GM18873 (cell line): ENCODE data around the gene IL36B.

Experiments used
- ATAC-seq: cut with Tn5 transposase; IDR thresholded peaks from one replicate; pipeline ENCODE4 v1.9.1; 2021; ENCODE audit warnings: mild to moderate bottlenecking, moderate library complexity, moderate number of reproducible peaks; ENCODE audit not compliant: unreplicated experiment, low FRiP score

IL36B gene

DNA sequence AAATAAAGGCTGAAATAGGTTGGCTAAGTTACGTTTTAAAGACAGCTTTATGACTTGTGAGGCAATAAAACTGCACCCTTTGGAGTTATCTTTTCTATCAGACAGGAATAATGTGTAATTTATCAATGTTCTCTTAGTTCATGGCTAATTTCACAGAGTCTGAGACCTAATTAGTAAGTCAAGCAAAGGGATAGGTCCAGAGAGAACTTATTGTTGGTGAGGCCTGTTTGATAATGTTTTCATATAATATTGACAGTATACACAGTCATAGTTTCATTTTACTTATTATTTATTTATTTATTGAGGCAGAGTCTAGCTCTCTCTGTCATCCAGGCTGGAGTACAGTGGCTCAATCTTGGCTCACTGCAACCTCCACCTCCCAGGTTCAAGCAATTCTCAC, 4.5 kb upstream of the IL36B start:
- no peak for ATAC-seq

DNA sequence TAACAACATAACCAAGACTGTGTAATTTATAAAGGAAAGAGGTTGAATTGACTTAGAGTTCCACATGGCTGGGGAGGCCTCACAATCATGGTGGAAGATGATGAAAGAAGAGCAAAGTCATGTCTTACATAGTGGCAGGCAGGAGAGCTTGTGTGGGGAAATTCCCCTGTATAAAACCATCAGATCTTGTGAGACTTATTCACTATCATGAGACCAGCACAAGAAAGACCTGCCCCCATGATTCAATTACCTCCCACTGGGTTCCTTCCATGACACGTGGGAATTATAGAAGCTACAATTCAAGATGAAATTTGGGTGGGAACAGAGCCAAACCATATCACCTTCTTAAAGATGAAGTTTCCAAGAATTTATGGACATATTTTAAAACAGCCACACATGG, 3.9 kb upstream of the IL36B start:
- no peak for ATAC-seq

GRCh38 chr2:113054066-113054465, 1.4 kb upstream of the IL36B start:
- no peak for ATAC-seq

DNA sequence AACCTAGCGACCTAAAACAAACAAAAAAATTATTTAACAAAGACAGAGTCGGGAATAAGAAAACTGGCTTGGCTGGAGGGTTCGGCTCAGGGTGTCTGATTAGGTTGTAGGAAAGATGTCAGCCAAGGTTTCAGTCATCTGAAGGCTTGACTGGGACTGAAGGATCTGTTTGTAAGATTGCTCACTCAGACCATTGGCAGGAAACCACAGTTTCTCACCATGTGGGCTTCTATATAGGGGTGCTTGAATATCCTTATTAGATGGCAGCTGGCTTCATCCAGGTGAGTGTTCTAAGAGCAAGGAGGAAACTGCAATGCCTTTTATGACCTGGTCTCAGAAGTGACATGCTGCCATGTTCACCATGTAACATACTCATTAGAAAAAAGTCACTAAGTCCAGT, 999 bp upstream of the IL36B start:
- ATAC-seq = no peak

DNA sequence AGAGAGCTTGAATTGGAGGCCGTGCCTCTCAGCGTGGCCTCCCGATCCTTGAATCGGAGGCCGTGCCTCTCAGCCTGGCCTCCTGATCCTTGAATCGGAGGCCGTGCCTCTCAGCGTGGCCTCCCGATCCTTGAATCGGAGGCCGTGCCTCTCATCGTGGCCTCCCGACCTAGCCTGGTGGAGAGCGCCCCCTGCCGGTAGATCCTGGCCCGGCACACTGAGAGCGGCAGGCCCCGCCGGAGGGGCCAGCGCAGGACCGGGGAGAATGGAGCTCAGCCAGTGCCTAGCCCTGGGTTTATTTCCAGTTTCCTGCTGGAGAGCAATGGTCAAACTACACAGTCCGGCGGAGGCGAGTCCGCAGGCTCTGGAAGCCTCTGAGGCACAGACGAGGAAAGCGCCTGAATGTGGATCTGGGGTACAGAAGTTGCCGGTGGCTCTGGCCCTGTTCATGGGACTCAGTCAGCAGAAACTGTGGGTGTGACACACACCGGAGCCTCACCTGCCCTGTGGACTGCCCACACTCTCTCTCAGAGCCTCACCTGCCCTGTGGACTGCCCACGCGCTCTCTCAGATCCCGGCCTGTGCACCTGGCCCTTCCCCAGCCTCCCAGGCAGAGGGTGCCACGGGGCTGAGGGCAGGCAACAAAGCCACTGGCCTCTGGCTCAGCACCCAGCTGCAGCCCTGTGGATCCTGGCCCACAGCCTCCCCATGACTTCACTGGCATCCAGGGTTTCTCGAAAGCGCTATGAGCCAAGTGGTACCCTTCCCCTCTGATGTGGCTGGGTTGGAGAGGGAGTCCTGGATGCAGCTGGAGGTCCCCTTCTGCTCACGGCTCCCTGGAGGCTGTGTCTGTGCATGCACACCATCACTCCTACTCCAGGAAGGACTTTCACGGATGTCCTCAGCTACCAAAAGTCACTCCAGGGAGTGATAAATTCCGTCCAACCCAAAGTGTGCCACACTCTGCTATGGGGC, 1.5 kb downstream of the IL36B start:
- no peak for ATAC-seq

DNA sequence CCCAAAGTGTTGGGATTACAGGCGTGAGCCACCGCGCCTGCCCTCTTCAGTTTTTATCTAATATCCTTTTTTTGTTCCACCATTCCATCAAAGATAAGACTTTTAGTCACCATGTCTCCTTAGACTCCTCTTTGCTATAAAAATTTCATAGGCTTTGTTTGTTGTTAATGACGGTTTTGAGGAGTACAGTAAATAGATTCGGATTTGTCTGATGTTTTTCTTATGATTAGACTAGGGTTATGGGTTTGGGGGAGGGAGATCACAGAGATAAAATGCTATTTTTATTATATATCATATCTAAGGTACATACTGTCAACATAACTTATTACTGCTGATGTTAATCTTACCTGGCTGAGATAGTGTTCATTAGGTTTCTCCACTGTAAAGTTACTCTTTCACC, 6.2 kb downstream of the IL36B start:
- no peak for ATAC-seq

DNA sequence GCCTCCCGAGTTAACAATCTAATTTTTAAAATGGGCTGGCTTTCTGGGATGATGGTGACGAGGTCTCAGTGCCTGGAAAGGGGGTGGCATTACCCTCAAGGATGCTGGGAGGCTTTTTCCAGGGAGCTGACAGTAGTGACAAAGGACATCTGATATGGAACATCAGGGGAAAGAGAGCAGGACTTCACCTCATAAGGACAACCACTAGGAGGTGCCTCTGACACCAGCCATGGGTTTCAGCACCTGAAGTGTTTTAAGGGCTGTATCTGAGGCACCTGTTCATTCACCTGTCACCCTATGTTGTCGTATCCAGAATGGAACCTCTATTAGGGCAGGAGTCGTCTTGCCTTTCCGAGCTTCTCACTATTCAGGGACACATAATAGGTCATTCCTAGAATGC, 10.8 kb downstream of the IL36B start:
- no peak for ATAC-seq

GRCh38 chr2:113039719-113040118, 12.9 kb downstream of the IL36B start:
- no peak for ATAC-seq

- ATAC-seq = no peak
These were observed 13.5 kb downstream of the IL36B start for GRCh38 chr2:113039158-113039557.

DNA sequence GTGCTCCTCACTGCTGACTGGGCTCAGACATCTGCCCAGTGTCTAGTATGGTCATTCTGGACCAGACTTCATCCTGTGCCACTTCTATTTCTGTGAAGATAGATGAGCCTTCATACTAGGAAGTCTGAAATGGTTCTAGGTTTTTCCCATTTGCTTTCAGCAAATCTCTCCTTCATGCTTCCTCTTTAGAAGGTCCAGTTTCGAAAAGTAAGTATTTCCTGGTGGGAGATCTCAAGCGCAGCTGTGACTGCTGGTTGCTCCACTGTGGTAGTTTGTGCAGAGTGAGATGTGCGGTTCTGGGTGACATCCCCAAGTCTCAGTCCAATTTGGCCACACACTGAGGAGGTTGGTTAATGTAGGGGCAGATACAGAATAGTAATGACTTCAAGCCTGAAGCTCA, 14.4 kb downstream of the IL36B start:
- no peak for ATAC-seq

GRCh38 chr2:113036763-113037162, 15.9 kb downstream of the IL36B start:
- ATAC-seq = no peak

GRCh38 chr2:113034016-113034415, 18.7 kb downstream of the IL36B start:
- no peak for ATAC-seq

DNA sequence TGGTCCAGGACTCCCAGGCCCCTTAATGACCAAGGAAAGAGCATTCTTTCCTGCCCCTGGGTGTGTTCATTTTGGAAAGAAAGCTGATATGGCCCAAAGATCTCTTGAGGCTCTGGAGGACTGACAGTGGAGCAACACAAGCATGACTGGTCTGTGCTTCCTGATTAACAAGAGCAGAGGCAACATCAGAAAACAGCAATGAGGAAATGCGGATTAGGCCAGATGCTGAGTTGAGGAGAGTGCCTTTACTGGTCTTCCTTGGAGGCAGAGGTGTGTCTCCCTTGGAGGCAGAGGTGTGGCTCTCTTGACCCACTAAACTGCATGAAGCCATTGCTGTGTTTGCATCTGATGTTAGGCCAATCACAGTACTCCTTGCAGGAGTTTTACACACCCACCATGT, 19.9 kb downstream of the IL36B start:
- ATAC-seq = no peak

DNA sequence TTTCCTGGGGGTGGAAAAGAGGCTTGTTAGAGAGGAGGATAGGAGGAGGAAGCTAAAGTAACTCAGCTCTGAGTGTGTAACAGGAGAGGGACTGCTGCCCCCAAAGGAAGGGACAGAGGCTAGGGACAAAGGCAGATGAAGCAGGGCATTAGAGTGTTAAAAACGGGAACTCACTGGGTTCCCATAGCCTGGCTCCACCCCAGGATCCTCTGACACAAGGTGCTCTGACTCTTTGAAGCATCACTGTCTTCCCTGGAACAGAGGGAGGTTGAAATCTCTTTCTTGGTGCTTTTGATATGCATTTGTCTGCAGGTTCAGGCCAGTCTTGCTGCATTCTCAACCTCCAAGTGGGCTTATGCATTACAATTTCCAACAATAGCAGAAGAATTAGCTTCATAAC, 24.6 kb downstream of the IL36B start:
- ATAC-seq = no peak

- ATAC-seq = no peak
These were observed 25.0 kb downstream of the IL36B start for GRCh38 chr2:113027691-113028090.

DNA sequence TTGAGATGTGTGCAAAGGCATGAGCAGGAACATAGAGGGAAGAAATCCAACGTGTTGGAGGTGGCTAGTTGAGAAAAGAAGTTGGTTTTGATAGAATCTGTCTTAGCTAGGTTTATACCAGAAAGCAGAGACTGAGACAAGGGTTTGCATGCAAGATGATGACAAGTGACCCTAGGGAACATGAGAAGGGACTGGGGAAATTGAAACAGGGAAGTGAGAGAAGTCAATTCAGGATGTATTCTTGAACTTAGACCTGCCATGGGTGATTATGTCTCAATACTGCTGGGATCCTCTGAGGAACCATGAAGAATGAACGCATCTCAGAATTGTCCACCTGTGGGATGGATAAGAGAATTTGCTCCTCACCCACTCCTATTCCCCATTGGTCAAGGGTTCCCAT, 26.9 kb downstream of the IL36B start:
- no peak for ATAC-seq

GRCh38 chr2:113024764-113025163, 27.9 kb downstream of the IL36B start:
- no peak for ATAC-seq

DNA sequence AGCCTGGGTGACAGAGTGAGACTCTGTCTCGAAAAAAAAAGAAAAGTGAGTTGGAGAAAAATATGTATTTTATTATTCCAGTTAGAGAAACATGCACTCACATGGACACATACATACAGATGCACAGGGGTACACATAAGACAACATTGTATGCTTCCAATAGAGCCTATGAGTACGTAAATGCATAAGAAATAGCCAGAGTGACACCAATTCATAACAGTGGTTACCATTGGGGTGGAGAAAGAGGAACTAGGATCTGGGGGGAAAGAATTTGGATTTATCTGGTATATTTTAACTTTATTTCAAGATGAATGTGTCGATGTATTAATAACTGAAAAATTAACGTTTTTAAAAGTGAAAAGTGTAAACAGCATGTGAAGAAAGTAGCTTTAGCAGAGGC, 31.4 kb downstream of the IL36B start:
- ATAC-seq = no peak

DNA sequence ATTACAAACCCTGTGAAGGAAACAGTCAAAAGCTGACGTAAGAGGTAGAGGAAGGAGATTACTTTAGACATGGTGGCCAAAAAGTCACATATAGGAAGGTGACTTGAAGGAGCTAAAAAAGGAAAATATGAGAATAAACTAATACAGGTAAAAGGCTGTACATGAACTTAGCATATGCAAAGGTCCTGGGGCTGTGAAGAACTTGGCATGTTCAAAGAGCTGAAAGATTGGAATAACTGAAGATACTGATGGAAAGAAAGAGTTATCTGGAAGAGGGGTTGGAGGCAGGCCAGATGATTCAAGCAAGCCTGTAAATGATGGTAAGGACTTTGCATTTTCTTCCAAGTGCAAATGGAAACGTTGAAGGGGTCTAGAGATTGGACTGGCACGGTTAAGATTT, 34.2 kb downstream of the IL36B start:
- ATAC-seq = no peak

DNA sequence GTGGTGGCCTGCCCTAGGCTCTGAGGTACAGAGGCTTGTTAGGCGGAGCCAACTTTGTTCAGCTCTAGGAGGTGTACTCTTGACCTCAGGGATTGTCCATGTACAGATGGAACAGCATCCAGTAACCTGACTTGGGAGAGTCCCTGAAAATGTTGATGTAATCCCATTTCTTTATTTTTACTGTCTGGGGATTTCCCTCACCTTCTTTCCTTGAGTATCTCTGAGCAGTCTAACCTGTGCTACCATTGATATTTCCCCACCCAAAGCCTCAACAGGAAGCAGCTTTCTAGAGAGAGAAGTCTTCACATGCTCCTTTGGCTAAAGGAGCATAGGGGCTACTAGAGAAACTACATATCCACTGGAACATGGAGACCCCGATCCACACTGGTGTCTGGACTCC, 37.0 kb downstream of the IL36B start:
- no peak for ATAC-seq

GRCh38 chr2:113015042-113015441, 37.6 kb downstream of the IL36B start:
- ATAC-seq = no peak

- no peak for ATAC-seq
These were observed 38.6 kb downstream of the IL36B start for GRCh38 chr2:113014067-113014466.

DNA sequence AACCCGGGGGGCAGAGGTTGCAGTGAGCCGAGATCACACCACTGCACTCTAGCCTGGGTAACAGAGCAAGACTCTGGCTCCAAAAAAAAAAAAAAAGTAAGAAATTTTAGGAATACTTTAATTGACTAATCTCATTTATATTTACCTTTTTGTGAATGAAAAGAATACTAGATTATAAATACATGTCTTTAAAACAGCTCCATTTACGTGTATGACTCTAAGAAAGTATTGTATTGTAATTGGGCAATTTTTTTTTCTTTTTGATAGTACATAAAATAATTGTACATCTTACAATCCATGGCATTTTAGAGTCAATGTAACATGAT, 39.4 kb downstream of the IL36B start:
- no peak for ATAC-seq
